Measurements from ENCODE around the gene UAP1. TPM values are rescaled to one million over a fixed set of nuclear protein-coding genes. Genes with fewer than 3 reads are reported as not detected.
A peak's percentile ranks its signal among the peaks of the same experiment; 100 is the strongest.

UAP1 gene
- total RNA-seq, 1 experiment from 2014 or later = 168 TPM

GRCh38 chr1:162609306-162609705, 47.8 kb downstream of the UAP1 start:
- Histone ChIP-seq H3K4me1 (replicated peaks) (peaks cover 24% of the 10 kb centered on the region), H3K4me3 (no peak overlapping the region), H3K9me3 (replicated peaks) (no peaks in the 10 kb centered on the region), H3K27ac (no peak overlapping the region), H3K36me3 (peaks cover 8% of the 10 kb centered on the region; the same call in 1 of the 2 replicates), H3K27me3 (replicated peaks) (no peaks in the 10 kb centered on the region)
- no peak for DNase-seq (ENCODE audit: low read depth in 1 of 2, low spot score in 2 of 2)

- no peak for DNase-seq (ENCODE audit: low read depth in 1 of 2, low spot score in 2 of 2)
- H3K4me3 ChIP-seq = no peak overlapping the region
- peaks cover 6% of the 10 kb centered on the region for H3K4me1 ChIP-seq (replicated peaks)
- H3K27ac ChIP-seq = no peak overlapping the region
- no peaks in the 10 kb centered on the region; the same call in 1 of the 2 replicates for H3K9me3 ChIP-seq (replicated peaks)
- H3K36me3 ChIP-seq = no peaks in the 10 kb centered on the region
- H3K27me3 ChIP-seq (replicated peaks) = no peaks in the 10 kb centered on the region
Observed at GRCh38 chr1:162612606-162613400, 51.3 kb downstream of the UAP1 start.

DNA sequence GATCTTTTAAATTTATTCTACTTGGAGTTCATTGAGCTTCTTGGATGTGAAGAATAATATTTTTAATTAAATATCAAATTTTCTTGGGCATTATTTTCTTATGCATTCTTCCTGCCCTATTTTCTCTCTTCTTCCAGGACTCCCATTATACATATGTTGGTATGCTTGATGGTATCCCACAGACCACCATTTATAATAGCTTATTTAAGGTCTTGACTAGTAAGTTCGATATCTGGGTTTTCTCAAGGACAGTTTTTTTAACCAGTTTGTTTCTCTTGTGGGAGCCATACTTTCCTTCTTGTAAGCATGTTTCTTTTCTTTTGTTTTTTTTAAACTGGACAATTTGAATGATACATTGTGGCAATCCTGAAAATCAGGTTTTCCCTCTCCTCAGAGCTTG, 55.3 kb downstream of the UAP1 start:
- Histone ChIP-seq H3K4me3 (no peak overlapping the region), H3K36me3 (no peaks in the 10 kb centered on the region), H3K9me3 (replicated peaks) (no peaks in the 10 kb centered on the region; the same call in 1 of the 2 replicates), H3K4me1 (replicated peaks) (peaks cover 6% of the 10 kb centered on the region), H3K27ac (no peak overlapping the region), H3K27me3 (replicated peaks) (no peaks in the 10 kb centered on the region)
- DNase-seq (ENCODE audit: low read depth in 1 of 2, low spot score in 2 of 2) = no peak

- DNase-seq (ENCODE audit: low read depth in 1 of 2, low spot score in 2 of 2) = no peak
- H3K27me3 ChIP-seq (replicated peaks) = no peaks in the 10 kb centered on the region
- H3K4me3 ChIP-seq = no peak overlapping the region
- no peak overlapping the region for H3K27ac ChIP-seq
- no peaks in the 10 kb centered on the region; the same call in 1 of the 2 replicates for H3K9me3 ChIP-seq (replicated peaks)
- peaks cover 6% of the 10 kb centered on the region for H3K4me1 ChIP-seq (replicated peaks)
- H3K36me3 ChIP-seq = no peaks in the 10 kb centered on the region
Observed at GRCh38 chr1:162617513-162617912, 56.0 kb downstream of the UAP1 start.

- no peak overlapping the region for H3K4me3 ChIP-seq
- no peaks in the 10 kb centered on the region for H3K36me3 ChIP-seq
- no peaks in the 10 kb centered on the region; the same call in 1 of the 2 replicates for H3K9me3 ChIP-seq (replicated peaks)
- DNase-seq (ENCODE audit: low read depth in 1 of 2, low spot score in 2 of 2) = no peak
- H3K27me3 ChIP-seq (replicated peaks) = no peaks in the 10 kb centered on the region
- H3K27ac ChIP-seq = no peak overlapping the region
- H3K4me1 ChIP-seq (replicated peaks) = no peaks in the 10 kb centered on the region
Observed at GRCh38 chr1:162619076-162619475, 57.6 kb downstream of the UAP1 start.

DNA sequence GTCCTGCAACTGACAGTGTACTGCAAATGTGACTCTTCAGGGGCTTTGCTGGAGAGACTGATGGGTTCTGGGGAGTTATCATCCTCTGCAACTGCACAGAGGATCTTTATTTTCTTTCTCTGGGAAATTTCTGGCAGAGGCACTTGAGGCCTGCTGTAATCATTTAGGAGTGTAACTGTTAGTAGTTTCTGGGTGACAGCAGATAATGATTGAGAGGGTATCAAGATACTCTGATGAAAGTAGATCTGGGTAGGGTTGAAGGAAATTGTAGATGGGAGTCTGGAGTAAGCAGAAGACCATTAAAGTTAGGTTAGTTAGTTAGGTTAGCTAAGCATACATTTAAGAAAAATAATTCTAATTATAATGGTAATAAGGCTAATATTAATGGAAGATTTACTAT, 59.7 kb downstream of the UAP1 start:
- Histone ChIP-seq H3K9me3 (replicated peaks) (no peaks in the 10 kb centered on the region; the same call in 1 of the 2 replicates), H3K4me3 (no peak overlapping the region), H3K36me3 (no peaks in the 10 kb centered on the region), H3K27me3 (replicated peaks) (no peaks in the 10 kb centered on the region), H3K27ac (no peak overlapping the region), H3K4me1 (replicated peaks) (peaks cover 2% of the 10 kb centered on the region; the same call in 1 of the 2 replicates)
- no peak for DNase-seq (ENCODE audit: low read depth in 1 of 2, low spot score in 2 of 2)

- DNase-seq (ENCODE audit: low read depth in 1 of 2, low spot score in 2 of 2) = no peak
- no peaks in the 10 kb centered on the region for H3K27me3 ChIP-seq (replicated peaks)
- H3K4me3 ChIP-seq = no peak overlapping the region
- no peaks in the 10 kb centered on the region for H3K9me3 ChIP-seq (replicated peaks)
- H3K27ac ChIP-seq = no peak overlapping the region
- no peaks in the 10 kb centered on the region for H3K36me3 ChIP-seq
- H3K4me1 ChIP-seq (replicated peaks) = peaks cover 35% of the 10 kb centered on the region
Observed at GRCh38 chr1:162625679-162626078, 64.2 kb downstream of the UAP1 start.

- no peak for DNase-seq (ENCODE audit: low read depth in 1 of 2, low spot score in 2 of 2)
- H3K9me3 ChIP-seq (replicated peaks) = no peaks in the 10 kb centered on the region
- H3K27ac ChIP-seq = no peak overlapping the region
- H3K4me3 ChIP-seq = no peak overlapping the region
- H3K36me3 ChIP-seq = no peaks in the 10 kb centered on the region
- no peaks in the 10 kb centered on the region for H3K27me3 ChIP-seq (replicated peaks)
- H3K4me1 ChIP-seq (replicated peaks) = peaks cover 39% of the 10 kb centered on the region
Observed at GRCh38 chr1:162626094-162626493, 64.6 kb downstream of the UAP1 start.

GRCh38 chr1:162626761-162627160, 65.2 kb downstream of the UAP1 start:
- Histone ChIP-seq H3K27me3 (replicated peaks) (no peaks in the 10 kb centered on the region), H3K4me3 (peak overlapping the region; percentile 3; the same call in 1 of the 2 replicates), H3K9me3 (replicated peaks) (no peaks in the 10 kb centered on the region), H3K27ac (0 out of 2 replicates have a peak overlapping the region, but pooled peaks have one; percentile 7), H3K4me1 (replicated peaks) (peaks cover 46% of the 10 kb centered on the region), H3K36me3 (no peaks in the 10 kb centered on the region)
- DNase-seq (ENCODE audit: low read depth in 1 of 2, low spot score in 2 of 2) = no peak

GRCh38 chr1:162627662-162628296, 66.3 kb downstream of the UAP1 start:
- no peak overlapping the region for H3K27ac ChIP-seq
- H3K9me3 ChIP-seq (replicated peaks) = no peaks in the 10 kb centered on the region
- peak in 1 of 2 experiments; percentile 28 for DNase-seq (ENCODE audit: low read depth in 1 of 2, low spot score in 2 of 2)
- no peaks in the 10 kb centered on the region for H3K27me3 ChIP-seq (replicated peaks)
- H3K4me1 ChIP-seq (replicated peaks) = peaks cover 48% of the 10 kb centered on the region
- H3K4me3 ChIP-seq = no peak overlapping the region
- H3K36me3 ChIP-seq = no peaks in the 10 kb centered on the region

- H3K9me3 ChIP-seq (replicated peaks) = no peaks in the 10 kb centered on the region
- no peak for DNase-seq (ENCODE audit: low read depth in 1 of 2, low spot score in 2 of 2)
- no peaks in the 10 kb centered on the region for H3K36me3 ChIP-seq
- no peak overlapping the region for H3K4me3 ChIP-seq
- no peaks in the 10 kb centered on the region for H3K27me3 ChIP-seq (replicated peaks)
- no peak overlapping the region for H3K27ac ChIP-seq
- peaks cover 52% of the 10 kb centered on the region for H3K4me1 ChIP-seq (replicated peaks)
Observed at GRCh38 chr1:162629077-162629627, 67.6 kb downstream of the UAP1 start.

- no peaks in the 10 kb centered on the region for H3K9me3 ChIP-seq (replicated peaks)
- H3K4me1 ChIP-seq (replicated peaks) = peaks cover 57% of the 10 kb centered on the region
- H3K4me3 ChIP-seq = no peak overlapping the region
- no peaks in the 10 kb centered on the region for H3K27me3 ChIP-seq (replicated peaks)
- peak in 1 of 2 experiments; percentile 17 for DNase-seq (ENCODE audit: low read depth in 1 of 2, low spot score in 2 of 2)
- H3K36me3 ChIP-seq = no peaks in the 10 kb centered on the region
- H3K27ac ChIP-seq = peak overlapping the region; percentile 86; the same call in 1 of the 2 replicates
Observed at GRCh38 chr1:162629651-162630050, 68.1 kb downstream of the UAP1 start.

DNA sequence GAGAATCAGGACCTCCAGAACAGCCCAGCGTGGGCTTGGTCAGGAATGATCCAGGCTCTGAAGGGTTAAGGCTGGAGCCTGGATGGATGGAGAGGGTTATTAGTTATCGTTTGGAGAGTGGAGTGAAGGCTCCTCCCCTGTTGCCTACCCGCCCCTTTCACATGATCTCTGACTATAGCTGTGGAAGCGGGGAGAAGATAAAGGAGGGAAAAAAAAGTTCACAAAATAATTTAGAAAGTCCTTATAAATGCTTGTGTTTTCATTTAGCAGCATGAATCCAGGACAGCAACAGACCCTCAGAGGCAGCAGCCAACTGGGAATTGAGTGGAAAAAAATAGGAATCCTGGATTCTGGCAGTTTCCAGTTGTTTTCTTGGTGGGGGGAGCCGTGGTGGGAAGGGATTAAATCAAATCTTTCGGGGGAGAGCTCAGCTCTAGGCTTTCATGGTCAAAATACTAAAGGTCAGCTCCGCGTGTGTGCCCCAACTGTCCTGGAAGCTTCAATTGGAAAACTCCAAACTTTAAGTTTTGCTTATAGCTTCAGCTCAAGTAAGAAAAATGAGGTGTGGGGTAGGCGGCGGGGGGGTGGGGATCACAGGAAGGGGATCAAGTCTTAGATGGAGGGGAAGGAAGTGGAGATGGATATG, 70.1 kb downstream of the UAP1 start:
- peaks cover 61% of the 10 kb centered on the region for H3K4me1 ChIP-seq (replicated peaks)
- peak overlapping the region; percentile 86 for H3K27ac ChIP-seq
- H3K27me3 ChIP-seq (replicated peaks) = no peaks in the 10 kb centered on the region
- no peaks in the 10 kb centered on the region for H3K9me3 ChIP-seq (replicated peaks)
- H3K36me3 ChIP-seq = no peaks in the 10 kb centered on the region
- H3K4me3 ChIP-seq = peak overlapping the region; percentile 46
- peak; percentile 55 to 63 for DNase-seq (ENCODE audit: low read depth in 1 of 2, low spot score in 2 of 2)
